ENCODE measurements around the gene MAP4K2.

MAP4K2 gene

GRCh38 chr11:64790205-64791095 lies 12.6 kb downstream of the MAP4K2 start:
- Mint-ChIP-seq H3K36me3 (ENCODE audit: insufficient read depth) (peaks cover 12% of the 10 kb centered on the region), H3K9me3 (no peaks in the 10 kb centered on the region), H3K4me1 (peaks cover 8% of the 10 kb centered on the region), H3K27me3 (no peaks in the 10 kb centered on the region), H3K27ac (ENCODE audit: low read depth) (no peak overlapping the region), H3K4me3 (no peak overlapping the region)
- DNase-seq (ENCODE audit: low spot score in 2 of 2): no peak
- no peak for ATAC-seq (replicated peaks; ENCODE audit: extremely low read depth, poor library complexity, severe bottlenecking)

- no peaks in the 10 kb centered on the region for H3K27me3 Mint-ChIP-seq
- ATAC-seq (replicated peaks; ENCODE audit: extremely low read depth, poor library complexity, severe bottlenecking): no peak
- DNase-seq (ENCODE audit: low spot score in 2 of 2): no peak
- no peak overlapping the region for H3K4me3 Mint-ChIP-seq
- H3K36me3 Mint-ChIP-seq (ENCODE audit: insufficient read depth): peaks cover 9% of the 10 kb centered on the region
- H3K27ac Mint-ChIP-seq (ENCODE audit: low read depth): no peak overlapping the region
- H3K4me1 Mint-ChIP-seq: peaks cover 12% of the 10 kb centered on the region
- H3K9me3 Mint-ChIP-seq: no peaks in the 10 kb centered on the region
Measured at GRCh38 chr11:64789331-64790204, 13.4 kb downstream of the MAP4K2 start.

- no peak overlapping the region for H3K4me3 Mint-ChIP-seq
- no peak overlapping the region for H3K27ac Mint-ChIP-seq (ENCODE audit: low read depth)
- ATAC-seq (replicated peaks; ENCODE audit: extremely low read depth, poor library complexity, severe bottlenecking) (no peak), DNase-seq (ENCODE audit: low spot score in 2 of 2) (no peak)
- peaks cover 6% of the 10 kb centered on the region for H3K4me1 Mint-ChIP-seq
- H3K27me3 Mint-ChIP-seq: no peaks in the 10 kb centered on the region
- H3K36me3 Mint-ChIP-seq (ENCODE audit: insufficient read depth): peaks cover 9% of the 10 kb centered on the region
- no peaks in the 10 kb centered on the region for H3K9me3 Mint-ChIP-seq
Measured at GRCh38 chr11:64788321-64789215, 14.4 kb downstream of the MAP4K2 start.

- DNase-seq (ENCODE audit: low spot score in 2 of 2) (peak; percentile 35 to 52), ATAC-seq (replicated peaks; ENCODE audit: extremely low read depth, poor library complexity, severe bottlenecking) (peak; percentile 46)
- Mint-ChIP-seq H3K9me3 (no peaks in the 10 kb centered on the region), H3K27me3 (no peaks in the 10 kb centered on the region), H3K36me3 (ENCODE audit: insufficient read depth) (peaks cover 9% of the 10 kb centered on the region), H3K4me3 (no peak overlapping the region), H3K4me1 (peaks cover 4% of the 10 kb centered on the region), H3K27ac (ENCODE audit: low read depth) (no peak overlapping the region)
Measured at GRCh38 chr11:64787526-64788320, 15.3 kb downstream of the MAP4K2 start.

- Mint-ChIP-seq H3K4me3 (no peak overlapping the region), H3K36me3 (ENCODE audit: insufficient read depth) (peaks cover 6% of the 10 kb centered on the region), H3K4me1 (peaks cover 4% of the 10 kb centered on the region), H3K27ac (ENCODE audit: low read depth) (peak overlapping the region; percentile 19), H3K27me3 (no peaks in the 10 kb centered on the region), H3K9me3 (no peaks in the 10 kb centered on the region)
- ATAC-seq (replicated peaks; ENCODE audit: extremely low read depth, poor library complexity, severe bottlenecking) (no peak), DNase-seq (ENCODE audit: low spot score in 2 of 2) (no peak)
Measured at GRCh38 chr11:64786308-64786707, 16.7 kb downstream of the MAP4K2 start.

- Mint-ChIP-seq H3K27ac (ENCODE audit: low read depth) (no peak overlapping the region), H3K27me3 (no peaks in the 10 kb centered on the region)
- ATAC-seq (replicated peaks; ENCODE audit: extremely low read depth, poor library complexity, severe bottlenecking): no peak
Measured at GRCh38 chr11:64784813-64785581, 18.0 kb downstream of the MAP4K2 start.

GRCh38 chr11:64778473-64779298 lies 24.3 kb downstream of the MAP4K2 start, which contains the start of gene SF1:
Gene SF1, minus strand, starts transcription at chr11:64778542. Its CDS starts 150 bp downstream, at chr11:64778392.
- ATAC-seq (replicated peaks; ENCODE audit: extremely low read depth, poor library complexity, severe bottlenecking): peak; percentile 87
- Mint-ChIP-seq H3K36me3 (ENCODE audit: insufficient read depth) (peaks cover 54% of the 10 kb centered on the region), H3K9me3 (no peaks in the 10 kb centered on the region), H3K4me3 (peak within 1 kb of the TSS; percentile 91), H3K27ac (ENCODE audit: low read depth) (peak within 1 kb of the TSS; percentile 100), H3K27me3 (no peaks in the 10 kb centered on the region), H3K4me1 (peaks cover 56% of the 10 kb centered on the region)
- DNase-seq (ENCODE audit: low spot score in 2 of 2): peak; percentile 96 to 100

More at GRCh38 chr11:64784813-64785581, 18.0 kb downstream of the MAP4K2 start:
- no peaks in the 10 kb centered on the region for H3K36me3 Mint-ChIP-seq (ENCODE audit: insufficient read depth)
- H3K4me3 Mint-ChIP-seq: no peak overlapping the region
- H3K9me3 Mint-ChIP-seq: no peaks in the 10 kb centered on the region
- no peak for DNase-seq (ENCODE audit: low spot score in 2 of 2)
- H3K4me1 Mint-ChIP-seq: peaks cover 11% of the 10 kb centered on the region

GRCh38 chr11:64778223-64778472 lies 24.9 kb downstream of the MAP4K2 start:
- H3K9me3 Mint-ChIP-seq: no peaks in the 10 kb centered on the region
- peak overlapping the region; percentile 100 for H3K27ac Mint-ChIP-seq (ENCODE audit: low read depth)
- peaks cover 59% of the 10 kb centered on the region for H3K36me3 Mint-ChIP-seq (ENCODE audit: insufficient read depth)
- ATAC-seq (replicated peaks; ENCODE audit: extremely low read depth, poor library complexity, severe bottlenecking) (peak; percentile 1), DNase-seq (ENCODE audit: low spot score in 2 of 2) (no peak)
- H3K4me3 Mint-ChIP-seq: peak overlapping the region; percentile 89
- H3K27me3 Mint-ChIP-seq: no peaks in the 10 kb centered on the region
- peaks cover 61% of the 10 kb centered on the region for H3K4me1 Mint-ChIP-seq

GRCh38 chr11:64777449-64778222 lies 25.4 kb downstream of the MAP4K2 start:
- Mint-ChIP-seq H3K27ac (ENCODE audit: low read depth) (peak overlapping the region; percentile 93), H3K27me3 (no peaks in the 10 kb centered on the region), H3K36me3 (ENCODE audit: insufficient read depth) (peaks cover 64% of the 10 kb centered on the region), H3K4me1 (peaks cover 66% of the 10 kb centered on the region), H3K9me3 (no peaks in the 10 kb centered on the region), H3K4me3 (peak overlapping the region; percentile 91)
- peak; percentile 63 to 70 for DNase-seq (ENCODE audit: low spot score in 2 of 2)
- ATAC-seq (replicated peaks; ENCODE audit: extremely low read depth, poor library complexity, severe bottlenecking): peak; percentile 6

- no peaks in the 10 kb centered on the region for H3K27me3 Mint-ChIP-seq
- peak overlapping the region; percentile 91 for H3K4me3 Mint-ChIP-seq
- no peaks in the 10 kb centered on the region for H3K9me3 Mint-ChIP-seq
- H3K27ac Mint-ChIP-seq (ENCODE audit: low read depth): peak overlapping the region; percentile 93
- ATAC-seq (replicated peaks; ENCODE audit: extremely low read depth, poor library complexity, severe bottlenecking) (no peak), DNase-seq (ENCODE audit: low spot score in 2 of 2) (no peak)
- peaks cover 72% of the 10 kb centered on the region for H3K36me3 Mint-ChIP-seq (ENCODE audit: insufficient read depth)
- peaks cover 73% of the 10 kb centered on the region for H3K4me1 Mint-ChIP-seq
Measured at GRCh38 chr11:64776875-64777274, 26.1 kb downstream of the MAP4K2 start.

All from central memory CD8-positive, alpha-beta T cell (primary cell).